K562 (cell line): Measurements from ENCODE around the gene BEST4. TPM values are rescaled to one million over a fixed set of nuclear protein-coding genes. Genes with fewer than 3 reads are reported as not detected.

ENCODE experiments used
- ATAC-seq: fragments of 200-7000 bp; cut with Tn5 transposase; 3 replicates; pipeline ENCODE4 v1.9.1; 2020; ENCODE audit warnings: moderate library complexity
- BruUV-seq: library from RNA; stranded (reverse); fragments of 400-500 nt; replicated peaks from 2 replicates; lab custom pipeline; 2021; lab: Mats Ljungman, UMichigan
- CTCF ChIA-PET: fragments of 300-600 bp; formaldehyde crosslinking; extraction: SDS; loops from one replicate; lab custom pipeline; 2021; ENCODE audit warnings: low intra/inter-chr PET ratio; lab: Yijun Ruan, JAX
- POLR2A ChIA-PET: fragments of 300-600, 350-650 bp; sonication (Branson Sonifier 250); formaldehyde crosslinking; extraction: SDS; loops from one replicate; lab custom pipeline; 2021; ENCODE audit warnings: antibody characterized with exemption, inconsistent platforms; lab: Yijun Ruan, JAX
- DNase-seq, 4 experiments: peaks; one replicate each; pipeline versions ENCODE4 v3.0.0 to v3.0.0-alpha.2; 2011 to 2018; ENCODE audit warnings: low spot score in 3 of 4, mixed read lengths in 3 of 4; ENCODE audit errors: extremely low read depth in 1 of 4
- FAIRE-seq: peaks from 2 replicates; lab custom pipeline; 2011; peaks lifted over from hg19 to GRCh38; lab: Jason Lieb, UNC
- H2AFZ ChIP-seq: 2 replicates; pipeline ENCODE4 v1.6.0; 2011; ENCODE audit warnings: low read depth, low read length, control low read depth, inconsistent platforms
- H3K27ac ChIP-seq: fragments of 200-600 bp; 3 replicates; pipeline ENCODE4 v1.8.0; 2011; ENCODE audit warnings: low read depth, mild to moderate bottlenecking, control low read depth, inconsistent platforms, low read length, moderate library complexity, mixed read lengths; ENCODE audit errors: extremely low read depth
- H3K27me3 ChIP-seq, 2 experiments: fragments of 300-600 bp in 1 of 2; 2 replicates in 1 of 2; 3 replicates in 1 of 2; pipeline versions ENCODE4 v1.6.0 to v1.8.0; 2011; ENCODE audit warnings: inconsistent platforms in 2 of 2, low read length in 2 of 2, mild to moderate bottlenecking in 1 of 2, mixed read lengths in 1 of 2, moderate library complexity in 1 of 2; ENCODE audit not compliant: control insufficient read depth in 2 of 2, insufficient read depth in 2 of 2
- H3K36me3 ChIP-seq: fragments of 300-600 bp; 3 replicates; pipeline ENCODE4 v1.8.0; 2011; ENCODE audit warnings: mild to moderate bottlenecking, low read length, inconsistent platforms; ENCODE audit not compliant: control insufficient read depth, insufficient read depth
- H3K4me1 ChIP-seq, 2 experiments: fragments of 200-600 bp in 1 of 2; replicated peaks in 1 of 2; 2 replicates in 1 of 2; 3 replicates in 1 of 2; pipeline versions ENCODE4 v1.5.1 to v1.8.0; 2011; ENCODE audit warnings: inconsistent platforms in 2 of 2, low read length in 2 of 2, mild to moderate bottlenecking in 1 of 2, mixed read lengths in 1 of 2, moderate library complexity in 1 of 2; ENCODE audit not compliant: control insufficient read depth in 2 of 2, insufficient read depth in 2 of 2
- H3K4me2 ChIP-seq: 2 replicates; pipeline ENCODE4 v1.6.1; 2011; ENCODE audit warnings: low read length, control low read depth, inconsistent platforms, mixed read lengths; ENCODE audit not compliant: insufficient read depth
- H3K4me3 ChIP-seq: fragments of 200-600 bp; sonication (generic), shearing (Covaris generic); 2 replicates; pipeline ENCODE4 v1.5.1; 2016; ENCODE audit warnings: control low read depth, inconsistent platforms
- H3K79me2 ChIP-seq: fragments of 200-600 bp; 3 replicates; pipeline ENCODE4 v1.8.0; 2011; ENCODE audit warnings: low read length, inconsistent platforms; ENCODE audit not compliant: control insufficient read depth, insufficient read depth
- H3K9ac ChIP-seq, 2 experiments: 2 replicates each; pipeline versions ENCODE4 v1.6.0 to v1.6.1; 2011; ENCODE audit warnings: low read depth in 2 of 2, low read length in 2 of 2, control low read depth in 1 of 2, inconsistent platforms in 1 of 2, mild to moderate bottlenecking in 1 of 2, mixed read lengths in 1 of 2; ENCODE audit not compliant: insufficient read depth in 1 of 2
- H3K9me1 ChIP-seq: one replicate; pipeline ENCODE4 v1.6.0; 2011; ENCODE audit warnings: inconsistent platforms, mild to moderate bottlenecking, low read length, moderate library complexity; ENCODE audit not compliant: control insufficient read depth, insufficient read depth
- H3K9me3 ChIP-seq: replicated peaks from 2 replicates; pipeline ENCODE4 v1.5.1; 2011; ENCODE audit warnings: low read depth, low read length, inconsistent platforms; ENCODE audit not compliant: control insufficient read depth, insufficient read depth
- H4K20me1 ChIP-seq: replicated peaks from 2 replicates; pipeline ENCODE4 v1.6.1; 2011; ENCODE audit warnings: low read length, inconsistent platforms, mixed read lengths; ENCODE audit not compliant: control insufficient read depth, insufficient read depth
- ARHGAP35 ChIP-seq: fragments of 450-650 bp; IDR thresholded peaks from 2 replicates; pipeline ENCODE4 v1.6.1; 2018; ENCODE audit not compliant: partially characterized antibody
- ARNT ChIP-seq, 2 experiments: fragments of 450-650 bp; IDR thresholded peaks; 2 replicates each; pipeline ENCODE4 v1.6.1; 2016; ENCODE audit warnings: mild to moderate bottlenecking in 1 of 2
- CBX3 ChIP-seq, 2 experiments: IDR thresholded peaks; 1 replicate in 1 of 2; 2 replicates in 1 of 2; pipeline ENCODE4 v1.6.1; 2012; ENCODE audit warnings: inconsistent platforms in 2 of 2, low read length in 2 of 2, borderline replicate concordance in 1 of 2, control low read depth in 1 of 2
- E2F5 ChIP-seq: sonication (generic); formaldehyde crosslinking; IDR thresholded peaks from 2 replicates; pipeline ENCODE4 v1.8.0; 2022; ENCODE audit warnings: mild to moderate bottlenecking, missing genetic modification reagents
- E2F6 ChIP-seq, 2 experiments: IDR thresholded peaks; 2 replicates each; pipeline ENCODE4 v1.6.1; 2011; ENCODE audit warnings: borderline replicate concordance in 1 of 2, control low read depth in 1 of 2, low read depth in 1 of 2, low read length in 1 of 2, mild to moderate bottlenecking in 1 of 2, mixed read lengths in 1 of 2, moderate library complexity in 1 of 2; ENCODE audit not compliant: insufficient read depth in 1 of 2, insufficient read length in 1 of 2, poor library complexity in 1 of 2, severe bottlenecking in 1 of 2; ENCODE audit errors: extremely low read depth in 1 of 2
- FOSL1 ChIP-seq: fragments of 200-800 bp; sonication (Bioruptor generic); conservative IDR thresholded peaks from 2 replicates; pipeline ENCODE4 v1.6.1; 2016; ENCODE audit warnings: missing genetic modification characterization, missing compliant biosample characterization
- ILF3 ChIP-seq: fragments of 450-650 bp; IDR thresholded peaks from 2 replicates; pipeline ENCODE4 v1.6.1; 2018; ENCODE audit warnings: antibody characterized with exemption, mild to moderate bottlenecking, moderate library complexity, borderline replicate concordance
- JUND ChIP-seq, 2 experiments: IDR thresholded peaks; 2 replicates in 1 of 2; 3 replicates in 1 of 2; pipeline ENCODE4 v1.6.1; 2011; ENCODE audit warnings: borderline replicate concordance in 2 of 2, low read depth in 2 of 2, low read length in 2 of 2, improper control_type of control experiment in 1 of 2, missing biosample characterization in 1 of 2, missing genetic modification characterization in 1 of 2, missing genetic modification reagents in 1 of 2
- MTA3 ChIP-seq: fragments of 450-650 bp; formaldehyde crosslinking; IDR thresholded peaks from 2 replicates; pipeline ENCODE4 v1.6.1; 2017; ENCODE audit warnings: mild to moderate bottlenecking, borderline replicate concordance
- SIN3A ChIP-seq, 2 experiments: fragments of 150-350 bp in 1 of 2; IDR thresholded peaks; 2 replicates each; pipeline ENCODE4 v1.6.1; 2011 to 2016; ENCODE audit warnings: borderline replicate concordance in 2 of 2, low read depth in 2 of 2, low read length in 2 of 2, mild to moderate bottlenecking in 2 of 2, moderate library complexity in 2 of 2; ENCODE audit not compliant: control insufficient read depth in 1 of 2
- SMARCC2 ChIP-seq: fragments of 450-650 bp; IDR thresholded peaks from 2 replicates; pipeline ENCODE4 v1.6.1; 2017; ENCODE audit warnings: antibody characterized with exemption, moderate library complexity, mild to moderate bottlenecking, low read depth
- TAF9B ChIP-seq: fragments of 450-650 bp; IDR thresholded peaks from 2 replicates; pipeline ENCODE4 v1.6.1; 2018; ENCODE audit warnings: mild to moderate bottlenecking; ENCODE audit not compliant: partially characterized antibody
- TRIM28 ChIP-seq: fragments of 450-650 bp; IDR thresholded peaks from 2 replicates; pipeline ENCODE4 v1.6.1; 2017
- ZFP91 ChIP-seq: sonication (generic); formaldehyde crosslinking; IDR thresholded peaks from 2 replicates; pipeline ENCODE4 v1.8.0; 2022; ENCODE audit warnings: mild to moderate bottlenecking, missing genetic modification reagents
- ZNF133 ChIP-seq: fragments of 250-450 bp; sonication (Bioruptor Pico); IDR thresholded peaks from 2 replicates; pipeline ENCODE4 v1.4.0; 2020; ENCODE audit warnings: mild to moderate bottlenecking
- ZNF175 ChIP-seq: fragments of 200-800 bp; sonication (Bioruptor generic); IDR thresholded peaks from 2 replicates; pipeline ENCODE4 v1.6.1; 2016; ENCODE audit warnings: low read depth, mild to moderate bottlenecking, missing genetic modification characterization, missing compliant biosample characterization
- ZNF274 ChIP-seq: IDR thresholded peaks from 2 replicates; pipeline ENCODE4 v1.6.1; 2011; ENCODE audit warnings: low read depth, mild to moderate bottlenecking, low read length, moderate library complexity, borderline replicate concordance
- WGBS: fragments of 100-300 bp; shearing (Covaris generic); methylation state at CpG from one replicate; pipeline ENCODE4 v1.1.6; 2016; ENCODE audit warnings: low coverage, mixed read lengths; ENCODE audit not compliant: insufficient coverage; ENCODE audit errors: missing lambda C conversion rate; 5-methylcytosine and 5-hydroxymethylcytosine counted together
- in situ Hi-C: fragments of 300-500 bp; cut with MboI; formaldehyde crosslinking; loops from 4 replicates; pipeline ENCODE4 v1.15.0; 2018; ENCODE audit warnings: inconsistent platforms, mixed read lengths
- intact Hi-C: fragments of 100-400 bp; cut with micrococcal nuclease; formaldehyde crosslinking; loops from 2 replicates; pipeline ENCODE4 v1.14.2; 2022
- polyA plus RNA-seq, 8 experiments: library from polyadenylated mRNA; depleted of rRNA in 4 of 8; stranded (reverse) in 5 of 8; unstranded in 3 of 8; fragments of >200 nt; fragmentation: Nextera tagmentation in 2 of 8; fragmentation: Illumina TruSeq in 1 of 8; extraction: Ambion mirVana in 2 of 8; extraction: Trizol in 1 of 8; gene quantifications; 2 replicates each; pipeline versions ENCODE4 v1.2.1 to v1.2.3, GENCODE V29; 2011 to 2014; ENCODE audit warnings: inconsistent platforms in 1 of 8, missing spikeins in 1 of 8
- total RNA-seq, 7 experiments: library from RNA; depleted of rRNA in 6 of 7; stranded (reverse); fragments of >200 nt in 6 of 7; fragmentation: Illumina TruSeq in 2 of 7; extraction: Trizol in 2 of 7; gene quantifications; 2 replicates each; pipeline versions ENCODE4 v1.2.1 to v1.2.3, GENCODE V29; 2011 to 2021; ENCODE audit warnings: low replicate concordance in 1 of 7

Gene BEST4
- total and polyA plus RNA-seq, 9 of the 15 experiments (the other 6 are each of a cell fraction or from before 2014, with no cell fraction given) = 0.07 to 0.11 TPM; not detected in 7

- in situ Hi-C loops (no loop called here), intact Hi-C loops (no loop called here)
- ATAC-seq (peak; percentile 84), FAIRE-seq (peak; percentile 73), DNase-seq (peak; percentile 78 to 84 (median 82))
- Histone ChIP-seq H3K9me1 (no peaks in the 10 kb centered on the region), H3K4me2 (no peak overlapping the region; the same call in 1 of the 2 replicates), H3K9me3 (no peaks in the 10 kb centered on the region), H3K79me2 (no peaks in the 10 kb centered on the region), H3K4me3 (no peak overlapping the region), H4K20me1 (no peaks in the 10 kb centered on the region), H3K36me3 (peaks cover 4% of the 10 kb centered on the region; the same call in 2 of the 3 replicates), H3K27me3 (no peaks in the 10 kb centered on the region), H3K27ac (no peak overlapping the region), H3K9ac (peak overlapping the region in 1 of 2 experiments; percentile 18; a peak in 2 of 4 replicates), H2AFZ (peak overlapping the region; percentile 78), H3K4me1 (peaks cover 8 to 18% of the 10 kb centered on the region in 2 experiments; a peak in 4 of 5 replicates)
- ChIA-PET CTCF (no interaction called here), POLR2A (interaction anchor here (0.6 to 12.0 kb wide), 6 partner anchors 8 to 226 kb away, joined by 3 to 253 read pairs (median 6); partner anchors contain the start of genes BTBD19 and RPS8)
- no TSS peak for BruUV-seq
- WGBS = 58% methylated on average over 45 of the region's 49 CpGs
- TF ChIP-seq ARHGAP35 (no peak), ZFP91 (CRISPR knock-in tag) (no peak; the same call in 1 of the 2 replicates), E2F6 (IDR thresholded peaks at IDR 0.05; ENCODE audit: borderline replicate concordance in 1 of 2, extremely low read depth in 1 of 2, insufficient read depth in 1 of 2, insufficient read length in 1 of 2, low read depth in 1 of 2, low read length in 1 of 2, poor library complexity in 1 of 2, severe bottlenecking in 1 of 2) (peak; percentile 38 to 40), ZNF274 (no peak), TRIM28 (no peak), JUND (IDR thresholded peaks at IDR 0.05; ENCODE audit: borderline replicate concordance, low read depth, low read length) (no peak), JUND (tag; IDR thresholded peaks at IDR 0.05; ENCODE audit: borderline replicate concordance, low read depth, low read length) (no peak), E2F5 (CRISPR knock-in tag) (no peak), ARNT (IDR thresholded peaks at IDR 0.05) (no peak), MTA3 (no peak), FOSL1 (tag) (no peak), ZNF133 (peak; percentile 73; the same call in 1 of the 2 replicates), SMARCC2 (no peak), ILF3 (no peak), TAF9B (no peak), ZNF175 (CRISPR knock-in tag) (no peak), CBX3 (IDR thresholded peaks at IDR 0.05; ENCODE audit: borderline replicate concordance in 1 of 2, low read length in 2 of 2) (peak in 1 of 2 experiments; percentile 24; a peak in 1 of 3 replicates), SIN3A (IDR thresholded peaks at IDR 0.05; ENCODE audit: borderline replicate concordance in 2 of 2, control insufficient read depth in 1 of 2, low read depth in 2 of 2, low read length in 2 of 2) (no peak)
Observed at GRCh38 chr1:44786138-44786840, 1.7 kb downstream of the BEST4 start.
